LNCAP (cell line): Measurements from ENCODE around the gene NEK6.

Experiments
- CTCF ChIP-seq: fragments of 450-650 bp; IDR thresholded peaks from 2 replicates; pipeline ENCODE4 v1.5.1; 2017; ENCODE audit warnings: mild to moderate bottlenecking

Gene NEK6

DNA sequence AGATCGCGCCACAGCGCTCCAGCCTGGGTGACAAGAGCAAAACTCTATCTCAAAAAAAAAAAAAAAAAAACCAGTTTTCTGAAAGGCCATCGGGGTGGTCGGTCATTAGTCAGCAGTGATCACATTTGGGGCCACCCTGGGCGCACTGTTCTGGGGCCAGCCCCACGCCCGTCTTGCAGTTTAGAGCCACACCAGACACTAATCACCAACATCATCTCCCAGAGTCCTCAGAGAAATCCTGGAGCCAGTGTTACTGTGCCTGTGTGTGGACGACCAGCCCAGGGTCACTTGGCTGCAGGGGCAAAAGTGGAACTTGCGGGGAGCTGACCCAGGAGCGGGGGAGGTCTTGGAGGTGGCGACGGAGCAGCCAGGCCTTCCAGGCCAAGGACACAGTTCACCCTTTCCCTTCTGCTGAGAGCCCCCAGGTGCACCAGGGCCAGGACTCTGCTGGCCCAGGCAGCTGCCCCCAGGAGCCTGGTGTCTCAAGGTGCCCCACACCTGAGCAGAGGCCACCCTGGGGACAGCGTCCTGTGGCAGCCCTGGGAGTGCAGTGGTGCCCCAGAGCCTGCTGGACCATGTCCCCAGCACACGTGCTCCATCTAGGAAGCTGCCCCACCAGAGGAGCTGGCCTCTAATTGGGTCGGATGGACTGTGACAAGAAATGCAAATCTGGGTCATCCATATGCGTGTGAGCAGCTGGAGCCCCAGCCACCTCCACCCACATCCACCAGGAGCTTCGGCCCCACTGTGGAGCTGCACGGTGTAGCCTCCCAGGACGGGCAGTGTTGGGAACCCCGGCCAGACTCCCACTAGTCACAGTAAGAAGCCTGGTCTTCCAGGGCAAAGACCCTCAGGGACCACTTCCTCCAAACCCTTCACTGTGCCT is 51.1 kb downstream of the NEK6 start:
- TF ChIP-seq CTCF, result no peak

DNA sequence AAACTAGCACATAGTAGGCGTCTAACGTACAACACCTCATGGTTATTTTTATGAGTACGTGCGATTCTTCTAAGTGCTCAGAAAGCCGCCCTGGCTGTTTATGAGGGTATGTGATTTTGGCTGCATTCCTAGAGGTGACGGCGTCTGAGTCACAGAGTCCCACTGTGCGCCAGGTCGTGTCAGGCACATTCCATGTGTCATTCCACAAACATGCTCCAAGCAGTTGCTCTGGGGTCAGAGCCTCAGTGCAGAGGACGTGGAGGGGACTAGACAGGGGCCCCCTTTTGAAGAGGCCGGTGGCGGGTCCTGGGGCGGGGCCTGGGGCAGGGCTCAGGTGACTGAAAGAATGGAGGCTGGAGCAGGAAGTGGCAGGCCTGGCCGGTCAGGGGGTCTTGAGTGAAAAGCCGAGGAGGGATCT is 51.9 kb downstream of the NEK6 start:
- no peak for TF ChIP-seq CTCF

GRCh38 chr9:124311283-124311682 is 53.5 kb downstream of the NEK6 start:
- no peak for TF ChIP-seq CTCF

DNA sequence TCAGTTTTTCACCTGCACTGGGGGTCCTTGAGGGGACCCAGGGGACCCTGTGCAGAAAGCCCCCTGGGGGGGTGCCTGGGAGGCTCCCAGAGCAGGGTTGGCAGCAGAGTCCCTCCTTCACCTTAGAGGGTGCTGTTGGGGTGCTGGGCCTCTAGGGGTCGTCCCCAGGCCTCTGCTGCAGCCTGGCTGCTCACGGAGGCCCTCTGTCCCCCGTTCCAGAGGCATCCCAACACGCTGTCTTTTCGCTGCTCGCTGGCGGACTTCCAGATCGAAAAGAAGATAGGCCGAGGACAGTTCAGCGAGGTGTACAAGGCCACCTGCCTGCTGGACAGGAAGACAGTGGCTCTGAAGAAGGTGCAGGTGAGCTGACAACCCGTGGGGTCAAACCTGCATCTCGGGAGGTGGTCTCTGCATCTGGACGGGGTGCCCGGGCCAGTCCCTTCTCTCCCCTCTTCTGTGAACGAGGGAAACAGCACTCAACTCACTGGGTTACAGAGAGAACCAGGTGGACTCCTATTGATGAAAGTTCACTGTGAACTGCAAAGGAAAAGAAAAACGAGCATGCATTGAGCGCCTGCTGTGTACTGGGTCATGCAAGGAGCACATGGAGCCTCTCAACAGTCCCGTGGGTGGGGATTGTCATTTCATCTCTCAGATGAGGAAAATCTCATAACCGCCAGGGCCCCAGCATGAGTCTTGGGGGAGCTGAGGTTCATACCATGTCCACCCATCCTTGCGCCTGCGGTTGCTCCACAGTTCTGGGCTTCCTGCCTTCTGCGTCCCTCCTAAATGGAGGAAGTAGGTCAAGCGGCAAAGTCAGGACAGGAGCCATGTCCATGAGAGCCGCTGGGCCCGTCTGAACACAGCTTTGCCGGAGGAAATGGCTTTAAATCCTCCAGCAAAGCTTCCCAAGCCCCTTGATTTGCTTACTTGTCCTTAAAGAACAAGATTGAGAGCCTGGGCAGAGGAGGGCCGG is 54.8 kb downstream of the NEK6 start:
- TF ChIP-seq CTCF, result no peak

GRCh38 chr9:124313940-124314339 is 56.2 kb downstream of the NEK6 start:
- no peak for TF ChIP-seq CTCF

- TF ChIP-seq CTCF, result no peak
Measured at GRCh38 chr9:124315882-124316281, 58.1 kb downstream of the NEK6 start.

GRCh38 chr9:124320062-124320973 is 62.6 kb downstream of the NEK6 start:
- peak; percentile 86 for TF ChIP-seq CTCF
